Pancreas (tissue), 10 donors: ENCODE results near the gene RASGRP2. TPM values are rescaled to one million over a fixed set of nuclear protein-coding genes. Genes with fewer than 3 reads are reported as not detected.

Experiments
- ATAC-seq, 4 donors: fragments of 200-7000 bp; cut with Tn5 transposase; one replicate each; pipeline versions ENCODE4 v1.8.0 to v1.9.1; 2020; ENCODE audit warnings: mild to moderate bottlenecking in 4 of 4, moderate library complexity in 4 of 4
- DNase-seq, 6 donors: peaks; one replicate each; pipeline ENCODE4 v3.0.0-alpha.2; 2020
- FAIRE-seq: peaks from 2 replicates; lab custom pipeline; 2012; peaks lifted over from hg19 to GRCh38; lab: Jason Lieb, UNC
- H3K27ac ChIP-seq, 4 donors: fragments of 200-600 bp; sonication (generic); 1 replicate in 3 of 4; 2 replicates in 1 of 4; pipeline versions ENCODE4 v1.5.0 to v1.8.0; 2020
- H3K27me3 ChIP-seq, 4 donors: fragments of 200-600 bp; one replicate each; pipeline ENCODE4 v1.8.0; 2021
- H3K36me3 ChIP-seq, 3 donors: fragments of 200-600 bp; sonication (generic) in 1 of 3; one replicate each; pipeline versions ENCODE4 v1.5.0 to v1.8.0; 2020 to 2021
- H3K4me1 ChIP-seq, 3 donors: fragments of 200-600 bp; one replicate each; pipeline ENCODE4 v1.8.0; 2021
- H3K4me3 ChIP-seq, 4 donors: fragments of 200-600 bp; sonication (generic) in 2 of 4; one replicate each; pipeline versions ENCODE4 v1.5.0 to v1.8.0; 2020 to 2021
- H3K9me3 ChIP-seq, 4 donors: fragments of 200-600 bp; one replicate each; pipeline ENCODE4 v1.8.0; 2021
- CTCF ChIP-seq, 4 donors: fragments of 200-600 bp; sonication (generic) in 3 of 4; IDR thresholded peaks; one replicate each; pipeline versions ENCODE4 v1.5.0 to v1.8.0; 2021; ENCODE audit warnings: antibody characterized with exemption in 4 of 4
- WGBS, 2 donors: extraction: QIAGEN DNeasy Blood & Tissue Kit; methylation state at CpG; one replicate each; pipeline ENCODE4 v1.1.7; 2013; 5-methylcytosine and 5-hydroxymethylcytosine counted together
- intact Hi-C, 3 donors: fragments of 100-400 bp; cut with DNase I; formaldehyde crosslinking; loops; one replicate each; pipeline versions ENCODE4 v1.11.1 to v1.14.2; 2022
- polyA plus RNA-seq, 2 donors: library from polyadenylated mRNA; stranded (reverse); fragments of 200-250 nt; gene quantifications; one replicate each; pipeline ENCODE4 v1.2.3, GENCODE V29; 2013
- total RNA-seq, 6 donors: library from RNA; stranded (reverse); fragmentation: NEBNext Ultra II Directional in 4 of 6; extraction: Animal tissue kit (Norgen Biotek cat#: 25700) in 4 of 6; gene quantifications; one replicate each; pipeline versions ENCODE4 v1.2.1 to v1.2.4, GENCODE V29; 2021 to 2023
- donor health status: healthy with polysubstance abuse.
- donor health status: DM: no; HTN: no; CAD: no; lungs with moderate emphysema.
- donor health status: DM: no; HTN: no; CAD: no.
- donor health status: control.
- donor health status: control.
- donor health status: Bipolar disorder and iron deficiency.
- donor health status: DM: yes; HTN: yes; CAD: no.
- donor health status: DM: no; HTN: no; CAD: no.
- donor health status: DM: no; HTN: no; CAD: no.
- donor health status: DM: yes; HTN: yes; CAD: no.

RASGRP2 gene
- total and polyA plus RNA-seq, 8 donors = 0.91 to 12.4 (median 2.4) TPM

DNA sequence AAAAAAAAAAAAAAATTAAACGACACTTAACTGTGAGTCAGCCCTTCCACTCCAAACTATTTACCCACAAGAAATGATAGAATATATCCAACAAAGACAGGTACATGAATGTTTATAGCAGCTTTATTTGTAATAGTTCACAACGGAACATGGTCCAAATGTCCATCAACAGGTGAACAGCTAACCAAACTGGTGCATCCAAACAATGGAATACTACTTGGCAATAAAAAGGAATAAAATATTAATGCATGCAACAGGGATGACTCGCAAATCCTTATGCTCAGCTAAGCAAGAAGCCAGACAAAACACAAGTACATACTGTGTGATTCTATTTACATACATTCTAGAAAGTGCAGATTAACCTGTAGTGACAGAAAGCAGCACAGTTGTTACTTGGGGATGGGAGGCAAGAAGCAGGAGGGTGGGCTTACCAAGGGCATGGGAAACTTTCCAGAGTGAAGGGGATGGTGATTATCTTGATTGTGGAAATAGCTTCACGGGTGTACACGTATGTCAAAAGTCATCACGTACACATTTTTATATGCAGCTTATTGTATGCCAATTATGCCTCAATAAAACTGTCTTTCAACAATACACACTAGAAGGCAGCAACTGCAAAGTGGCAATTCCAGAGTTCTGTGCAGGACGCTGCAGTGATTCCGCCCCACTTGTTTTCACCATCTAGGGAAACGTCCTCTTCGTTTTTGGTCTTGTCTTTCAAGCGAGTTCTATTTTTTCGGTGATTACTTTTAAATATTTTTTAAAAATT lies 41.1 kb upstream of the RASGRP2 start:
- DNase-seq = no peak
- H3K27ac ChIP-seq = no peak overlapping the region
- H3K4me3 ChIP-seq = no peak overlapping the region
- H3K36me3 ChIP-seq = no peaks in the 10 kb centered on the region
- TF ChIP-seq CTCF (IDR thresholded peaks at IDR 0.05) = no peak
- WGBS, 2 donors = 83 to 87% methylated on average over 12 of the region's 12 CpGs
- FAIRE-seq = no peak
- H3K9me3 ChIP-seq = no peaks in the 10 kb centered on the region
- no peaks in the 10 kb centered on the region for H3K27me3 ChIP-seq
- intact Hi-C loops = loop anchor here in 1 of 3 donors (10.0 kb wide), 1 partner anchor 110 kb away; no protein-coding TSS in a partner anchor
- ATAC-seq = no peak
- peaks cover 0 to under 1% (median 0%) of the 10 kb centered on the region in 3 donors for H3K4me1 ChIP-seq

GRCh38 chr11:64778473-64779298 lies 34.7 kb upstream of the RASGRP2 start, which contains the start of gene SF1:
Gene SF1, minus strand, starts transcription at chr11:64778542. Its CDS starts 150 bp downstream, at chr11:64778392.
- H3K36me3 ChIP-seq = peaks cover 0 to 29% (median 17%) of the 10 kb centered on the region in 3 donors
- ATAC-seq (peak; percentile 83 to 94 (median 88)), DNase-seq (peak; percentile 93 to 100 (median 99)), FAIRE-seq (peak; percentile 98)
- intact Hi-C loops = no loop called here
- no peaks in the 10 kb centered on the region for H3K9me3 ChIP-seq
- TF ChIP-seq CTCF (IDR thresholded peaks at IDR 0.05) = no peak
- H3K4me1 ChIP-seq = peaks cover 0 to 26% (median 25%) of the 10 kb centered on the region in 3 donors
- peak within 1 kb of the TSS; percentile 89 to 99 (median 98) for H3K4me3 ChIP-seq
- WGBS, 2 donors = 0 to 1% methylated on average over 61 to 80 of the region's 80 CpGs
- no peaks in the 10 kb centered on the region for H3K27me3 ChIP-seq
- peak within 1 kb of the TSS; percentile 98 to 100 (median 99) for H3K27ac ChIP-seq

- WGBS, 2 donors = 1% methylated on average over 20 to 28 of the region's 28 CpGs
- intact Hi-C loops = no loop called here
- peaks cover 3 to 35% (median 20%) of the 10 kb centered on the region in 3 donors for H3K36me3 ChIP-seq
- H3K4me3 ChIP-seq = peak overlapping the region; percentile 89 to 99 (median 98)
- TF ChIP-seq CTCF (IDR thresholded peaks at IDR 0.05) = no peak
- H3K27ac ChIP-seq = peak overlapping the region; percentile 98 to 100 (median 99)
- ATAC-seq (peak in 2 of 4 donors; percentile 0 to 5), DNase-seq (no peak), FAIRE-seq (no peak)
- no peaks in the 10 kb centered on the region for H3K9me3 ChIP-seq
- H3K27me3 ChIP-seq = no peaks in the 10 kb centered on the region
- peaks cover 0 to 30% (median 27%) of the 10 kb centered on the region in 3 donors for H3K4me1 ChIP-seq
These were observed 34.2 kb upstream of the RASGRP2 start for GRCh38 chr11:64778223-64778472.

DNA sequence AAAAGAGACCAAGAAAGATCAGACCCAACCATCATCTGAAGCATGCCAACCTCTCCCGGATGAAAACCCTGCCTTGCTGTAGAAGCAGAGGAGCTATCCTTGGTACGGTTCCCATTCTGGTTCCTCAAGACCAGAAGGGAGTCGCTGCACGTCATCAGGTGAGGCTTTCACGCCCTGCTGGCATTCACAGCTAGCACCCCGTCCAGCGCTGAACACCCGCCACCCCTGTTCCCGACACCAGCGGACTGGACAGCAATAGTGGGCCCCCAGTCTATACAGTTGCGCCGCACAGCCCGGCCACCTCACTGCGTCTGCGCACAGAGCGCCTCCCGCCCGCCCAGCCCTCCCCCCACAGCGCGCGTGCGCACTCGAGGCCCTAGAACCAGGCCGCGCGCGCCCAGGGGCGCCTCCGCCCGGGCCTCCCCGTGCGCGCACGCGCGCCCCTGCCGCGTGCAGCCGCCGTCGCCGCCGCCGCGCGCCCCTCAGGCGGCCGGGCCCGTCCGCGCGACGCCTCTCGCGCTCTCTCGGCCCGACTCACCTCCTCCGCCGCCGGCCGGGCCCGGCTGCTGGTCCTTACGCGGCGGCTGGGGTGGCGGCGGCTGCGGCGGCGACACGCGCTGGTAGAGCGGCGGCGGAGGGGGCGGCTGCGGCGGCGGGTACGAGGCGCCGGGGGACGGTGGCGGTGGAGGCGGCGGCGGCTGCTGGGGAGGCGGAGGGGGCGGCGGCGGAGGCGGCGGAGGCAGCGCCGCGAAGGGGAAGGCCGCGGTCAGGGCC lies 33.7 kb upstream of the RASGRP2 start:
- H3K27me3 ChIP-seq = no peaks in the 10 kb centered on the region
- no peaks in the 10 kb centered on the region for H3K9me3 ChIP-seq
- peaks cover 3 to 40% (median 25%) of the 10 kb centered on the region in 3 donors for H3K36me3 ChIP-seq
- peak overlapping the region; percentile 98 to 100 (median 99) for H3K27ac ChIP-seq
- peak overlapping the region; percentile 89 to 99 (median 98) for H3K4me3 ChIP-seq
- intact Hi-C loops = no loop called here
- peak; percentile 76 to 93 (median 84) for DNase-seq
- no peak for TF ChIP-seq CTCF (IDR thresholded peaks at IDR 0.05)
- peaks cover 0 to 33% (median 27%) of the 10 kb centered on the region in 3 donors for H3K4me1 ChIP-seq
- no peak for FAIRE-seq
- WGBS, 2 donors = 1% methylated on average over 39 to 98 of the region's 98 CpGs
- peak; percentile 23 to 46 (median 42) for ATAC-seq
